GM10266 (cell line): Measurements from ENCODE around the gene BAHD1.
"Not testable (repeated sequence)": the region's sequence is repeated elsewhere in the genome, so short reads cannot be mapped to it uniquely, and the experiment has no call there.

Experiments
- DNase-seq: peaks from one replicate; pipeline ENCODE4 v3.0.0; 2012; ENCODE audit errors: extremely low spot score
- TF ChIP-seq, protein P1 (sequence below): IDR thresholded peaks from 2 replicates; pipeline ENCODE4 v1.5.1; 2012; ENCODE audit warnings: mild to moderate bottlenecking, low read depth; ENCODE audit not compliant: control insufficient read depth, insufficient read depth; ENCODE audit errors: missing control alignments

The BAHD1 gene

DNA sequence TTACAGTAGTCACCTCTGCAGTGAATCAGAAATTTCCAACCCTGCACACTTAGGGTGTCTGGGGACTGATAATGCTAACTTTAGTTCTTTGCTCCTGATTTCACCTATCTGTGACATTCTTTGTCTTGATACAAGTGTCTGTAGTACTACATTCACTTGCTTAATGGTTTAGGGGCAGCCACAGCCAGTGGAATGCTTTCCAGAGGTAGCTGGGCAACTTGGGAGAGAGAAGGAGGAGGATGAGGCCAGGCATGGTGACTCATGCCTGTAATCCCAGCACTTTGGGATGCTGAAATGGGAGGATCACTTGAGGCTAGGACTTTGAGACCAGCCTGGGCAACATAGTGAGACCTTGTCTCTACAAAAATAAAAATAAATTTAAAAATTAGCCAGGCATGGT is 8.5 kb downstream of the BAHD1 start:
- no peak for DNase-seq
- TF ChIP-seq, protein P1, sequence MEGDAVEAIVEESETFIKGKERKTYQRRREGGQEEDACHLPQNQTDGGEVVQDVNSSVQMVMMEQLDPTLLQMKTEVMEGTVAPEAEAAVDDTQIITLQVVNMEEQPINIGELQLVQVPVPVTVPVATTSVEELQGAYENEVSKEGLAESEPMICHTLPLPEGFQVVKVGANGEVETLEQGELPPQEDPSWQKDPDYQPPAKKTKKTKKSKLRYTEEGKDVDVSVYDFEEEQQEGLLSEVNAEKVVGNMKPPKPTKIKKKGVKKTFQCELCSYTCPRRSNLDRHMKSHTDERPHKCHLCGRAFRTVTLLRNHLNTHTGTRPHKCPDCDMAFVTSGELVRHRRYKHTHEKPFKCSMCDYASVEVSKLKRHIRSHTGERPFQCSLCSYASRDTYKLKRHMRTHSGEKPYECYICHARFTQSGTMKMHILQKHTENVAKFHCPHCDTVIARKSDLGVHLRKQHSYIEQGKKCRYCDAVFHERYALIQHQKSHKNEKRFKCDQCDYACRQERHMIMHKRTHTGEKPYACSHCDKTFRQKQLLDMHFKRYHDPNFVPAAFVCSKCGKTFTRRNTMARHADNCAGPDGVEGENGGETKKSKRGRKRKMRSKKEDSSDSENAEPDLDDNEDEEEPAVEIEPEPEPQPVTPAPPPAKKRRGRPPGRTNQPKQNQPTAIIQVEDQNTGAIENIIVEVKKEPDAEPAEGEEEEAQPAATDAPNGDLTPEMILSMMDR, result no peak

DNA sequence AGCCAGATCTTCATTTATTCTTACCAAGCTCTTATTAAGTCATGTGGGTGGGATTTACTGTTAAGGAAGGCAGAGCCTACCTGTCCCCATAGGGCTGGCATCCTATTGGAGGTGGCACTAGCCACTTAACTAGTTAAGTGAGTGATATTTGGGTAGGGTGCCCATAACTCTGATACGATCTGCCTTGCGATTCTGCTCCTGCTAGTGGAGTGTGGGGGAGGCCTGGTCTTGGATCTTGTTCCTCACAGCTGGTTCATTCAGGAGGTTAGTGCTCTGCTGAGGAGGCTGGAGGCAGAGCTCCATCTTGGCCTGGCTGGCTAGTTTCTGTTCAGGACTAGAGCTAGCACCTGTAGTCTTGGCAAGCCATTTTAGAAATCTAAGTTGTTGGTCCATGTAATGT is 9.3 kb downstream of the BAHD1 start:
- TF ChIP-seq, protein P1, result no peak
- DNase-seq, result no peak

DNA sequence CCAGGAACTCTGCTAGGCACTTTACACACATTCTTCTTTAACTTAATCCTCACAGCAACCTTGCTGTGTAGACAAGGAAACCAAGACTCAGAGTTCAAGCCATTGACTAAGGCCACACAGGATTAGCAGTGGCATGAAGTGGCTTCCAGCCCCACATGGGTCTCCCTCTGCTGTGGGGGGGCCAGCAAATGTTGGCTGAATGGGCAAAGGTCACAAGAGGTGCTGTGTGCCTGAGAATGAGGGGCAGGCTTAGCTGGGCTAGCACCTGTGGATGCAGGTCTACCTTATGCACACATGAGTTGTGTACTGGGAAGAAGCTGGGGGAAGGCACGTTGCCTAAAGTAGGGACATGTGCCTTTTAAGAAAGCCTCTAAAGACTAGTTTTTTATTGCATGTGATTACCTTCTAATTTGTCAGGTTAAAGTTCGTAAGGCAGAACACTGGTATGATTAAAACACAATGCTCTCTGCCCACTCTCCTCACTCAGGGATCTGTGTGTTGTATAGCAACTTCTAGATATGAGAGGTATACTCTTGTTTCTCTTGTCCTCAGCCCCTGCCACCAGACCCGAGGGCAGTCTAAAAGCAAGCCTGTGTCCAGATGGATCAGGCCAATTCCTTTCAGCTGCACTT is 10.9 kb downstream of the BAHD1 start:
- TF ChIP-seq, protein P1, result no peak
- no peak for DNase-seq

DNA sequence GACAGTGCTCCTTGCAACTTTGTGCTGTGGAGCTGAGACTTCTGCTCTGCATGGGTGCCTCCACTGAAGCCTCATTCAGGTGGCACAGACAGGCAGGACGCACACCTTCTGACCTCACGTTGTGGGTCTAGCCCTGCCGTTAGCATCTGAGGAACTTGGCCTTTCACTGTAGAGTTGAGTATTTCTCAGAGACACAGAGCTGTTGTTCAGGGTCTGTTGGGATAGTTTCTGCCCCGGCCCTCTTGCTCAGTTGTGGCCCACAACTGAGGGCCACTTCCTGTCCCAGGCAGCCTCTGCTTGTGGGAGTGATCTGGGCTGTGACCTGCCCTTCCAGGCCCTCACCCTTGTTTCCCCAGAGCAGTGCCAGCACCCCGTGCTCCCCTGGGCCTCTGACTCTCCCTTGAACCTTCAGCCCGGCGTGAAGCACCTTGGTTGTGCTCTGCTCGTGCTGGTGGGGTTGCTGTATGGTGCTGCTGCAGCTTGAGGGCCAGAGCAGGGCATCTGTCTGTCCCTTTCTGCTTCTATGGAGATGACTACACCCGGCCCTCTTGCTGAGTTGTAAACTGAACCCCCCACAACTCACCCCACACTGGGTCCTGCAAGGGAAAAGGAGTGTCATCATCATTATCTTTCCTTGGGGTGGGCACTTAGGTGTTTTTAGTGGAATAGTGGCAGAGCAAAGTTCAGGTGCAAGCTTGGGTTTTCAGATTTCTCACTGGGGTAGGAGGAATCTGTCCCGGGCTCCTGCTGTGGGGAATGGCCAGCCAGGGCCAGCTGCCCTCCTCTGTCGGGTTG is 11.7 kb downstream of the BAHD1 start:
- DNase-seq, result no peak
- TF ChIP-seq, protein P1, result no peak

DNA sequence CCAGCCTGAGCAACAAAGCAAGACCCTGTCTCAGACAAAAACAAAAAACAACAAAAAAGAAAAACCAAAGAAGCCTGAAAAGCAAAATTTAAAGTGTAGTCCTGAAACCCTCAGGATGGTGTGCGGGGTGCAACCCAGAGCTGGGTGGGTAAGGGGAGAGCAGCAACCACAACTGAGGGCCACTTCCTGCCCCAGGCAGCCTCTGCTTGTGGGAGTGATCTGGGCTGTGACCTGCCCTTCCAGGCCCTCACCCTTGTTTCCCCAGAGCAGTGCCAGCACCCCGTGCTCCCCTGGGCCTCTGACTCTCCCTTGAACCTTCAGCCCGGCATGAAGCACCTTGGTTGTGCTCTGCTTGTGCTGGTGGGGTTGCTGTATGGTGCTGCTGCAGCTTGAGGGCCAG is 13.2 kb downstream of the BAHD1 start:
- DNase-seq, result not testable (repeated sequence)

DNA sequence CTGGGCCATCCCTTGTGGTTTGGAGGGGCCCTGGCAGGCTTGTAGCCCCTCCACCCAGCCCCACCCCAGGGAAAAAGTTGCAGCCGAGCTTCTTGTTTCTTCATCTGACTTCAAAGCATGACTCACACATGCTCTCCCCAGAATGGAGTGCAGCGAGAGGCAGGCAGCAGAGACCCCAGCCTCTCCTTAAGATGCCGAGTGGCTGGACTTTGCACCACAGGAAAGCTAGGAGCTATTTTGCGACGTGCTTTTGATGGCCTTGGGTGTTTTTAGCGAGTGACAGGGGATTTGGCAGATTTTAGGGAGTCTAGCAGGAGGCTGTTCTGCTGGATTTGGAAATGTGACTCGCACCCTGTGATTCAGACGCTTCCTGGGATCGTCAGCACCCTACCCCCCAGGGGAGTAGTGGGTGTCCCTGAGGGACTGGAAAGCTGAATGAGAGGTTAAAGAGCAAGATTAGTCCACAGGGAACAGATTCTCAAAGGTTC is 14.2 kb downstream of the BAHD1 start:
- no peak for DNase-seq
- TF ChIP-seq, protein P1, result no peak

DNA sequence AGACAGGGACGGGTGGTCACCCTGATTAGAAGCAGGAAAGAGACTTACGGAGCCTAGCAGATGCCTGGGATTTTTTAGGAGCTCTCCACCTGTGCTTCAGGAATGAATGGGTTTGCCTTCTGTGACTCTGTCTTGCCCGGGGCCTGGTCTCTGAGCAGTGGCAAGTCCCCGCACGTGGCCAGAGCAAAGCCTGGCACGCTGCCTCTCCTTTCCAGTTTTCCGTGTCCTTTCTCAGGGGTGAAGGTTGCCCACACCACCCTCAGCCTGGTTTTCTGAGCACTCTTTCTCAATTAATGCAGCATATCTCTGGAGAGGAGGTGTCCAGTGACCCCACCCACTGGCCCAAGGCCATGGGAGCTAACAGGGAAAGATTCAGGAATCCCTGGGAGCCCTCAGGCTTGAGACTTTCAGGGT is 15.6 kb downstream of the BAHD1 start:
- TF ChIP-seq, protein P1, result no peak
- no peak for DNase-seq

DNA sequence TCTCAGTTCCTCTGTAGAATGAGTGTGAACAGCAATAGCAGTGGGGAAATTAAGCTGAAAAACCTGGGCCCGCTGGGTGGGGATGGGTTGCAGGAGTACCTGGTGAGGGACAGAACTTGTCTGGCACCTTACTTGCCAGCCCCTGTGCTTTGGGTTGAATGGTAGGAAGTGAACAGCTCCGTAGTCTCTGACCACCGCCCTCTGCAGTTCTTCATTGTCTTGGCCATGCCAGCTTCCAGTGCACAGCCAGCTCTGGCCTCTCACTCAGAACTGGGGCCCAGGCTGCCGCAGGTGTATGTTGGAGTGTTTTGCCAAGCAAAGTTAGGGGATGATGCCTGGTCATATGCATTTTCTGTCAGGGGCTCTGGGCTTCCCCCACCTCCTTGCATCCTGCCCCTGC is 16.0 kb downstream of the BAHD1 start:
- TF ChIP-seq, protein P1, result no peak
- no peak for DNase-seq
